ENCODE data around the gene SRSF7. TPM values are rescaled to one million over a fixed set of nuclear protein-coding genes. Genes with fewer than 3 reads are reported as not detected.

The SRSF7 gene
- total and polyA plus RNA-seq, 11 donors, result 28.1 to 101 (median 43.9) TPM

GRCh38 chr2:38776531-38776930, 25.4 kb upstream of the SRSF7 start:
- 88 to 91% (median 90%) methylated on average over 13 of the region's 13 CpGs for WGBS, 4 donors
- Histone ChIP-seq H3K9me3 (no peaks in the 10 kb centered on the region), H3K27ac (no peak overlapping the region), H3K4me3 (no peak overlapping the region), H3K36me3 (peaks cover 0 to 15% (median 9%) of the 10 kb centered on the region in 9 donors), H3K4me1 (peaks cover 0 to 15% (median 7%) of the 10 kb centered on the region in 12 donors), H3K27me3 (no peaks in the 10 kb centered on the region)
- no peak for TF ChIP-seq POLR2A (IDR thresholded peaks at IDR 0.05)
- TF ChIP-seq, protein P1, sequence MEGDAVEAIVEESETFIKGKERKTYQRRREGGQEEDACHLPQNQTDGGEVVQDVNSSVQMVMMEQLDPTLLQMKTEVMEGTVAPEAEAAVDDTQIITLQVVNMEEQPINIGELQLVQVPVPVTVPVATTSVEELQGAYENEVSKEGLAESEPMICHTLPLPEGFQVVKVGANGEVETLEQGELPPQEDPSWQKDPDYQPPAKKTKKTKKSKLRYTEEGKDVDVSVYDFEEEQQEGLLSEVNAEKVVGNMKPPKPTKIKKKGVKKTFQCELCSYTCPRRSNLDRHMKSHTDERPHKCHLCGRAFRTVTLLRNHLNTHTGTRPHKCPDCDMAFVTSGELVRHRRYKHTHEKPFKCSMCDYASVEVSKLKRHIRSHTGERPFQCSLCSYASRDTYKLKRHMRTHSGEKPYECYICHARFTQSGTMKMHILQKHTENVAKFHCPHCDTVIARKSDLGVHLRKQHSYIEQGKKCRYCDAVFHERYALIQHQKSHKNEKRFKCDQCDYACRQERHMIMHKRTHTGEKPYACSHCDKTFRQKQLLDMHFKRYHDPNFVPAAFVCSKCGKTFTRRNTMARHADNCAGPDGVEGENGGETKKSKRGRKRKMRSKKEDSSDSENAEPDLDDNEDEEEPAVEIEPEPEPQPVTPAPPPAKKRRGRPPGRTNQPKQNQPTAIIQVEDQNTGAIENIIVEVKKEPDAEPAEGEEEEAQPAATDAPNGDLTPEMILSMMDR (IDR thresholded peaks at IDR 0.05), result no peak
- intact Hi-C loops (cut with DNase I), result no loop called here
- ATAC-seq, result no peak
- no peak for DNase-seq

DNA sequence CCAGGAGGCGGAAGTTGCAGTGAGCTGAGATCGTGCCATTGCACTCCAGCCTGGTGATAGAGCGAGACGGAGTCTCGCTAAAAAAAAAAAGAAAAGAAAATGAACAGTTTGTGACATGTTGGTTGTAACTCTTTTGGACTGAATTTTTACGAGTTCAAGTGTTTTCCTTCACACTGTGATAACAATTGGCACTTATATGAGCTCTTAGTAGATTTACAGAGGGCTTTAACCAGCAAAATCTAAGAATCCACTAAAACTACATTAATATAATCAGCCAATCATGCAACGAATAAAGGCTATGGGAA, 24.7 kb upstream of the SRSF7 start:
- 82 to 84% (median 83%) methylated on average over 7 of the region's 7 CpGs for WGBS, 4 donors
- H3K4me3 ChIP-seq, result no peak overlapping the region

DNA sequence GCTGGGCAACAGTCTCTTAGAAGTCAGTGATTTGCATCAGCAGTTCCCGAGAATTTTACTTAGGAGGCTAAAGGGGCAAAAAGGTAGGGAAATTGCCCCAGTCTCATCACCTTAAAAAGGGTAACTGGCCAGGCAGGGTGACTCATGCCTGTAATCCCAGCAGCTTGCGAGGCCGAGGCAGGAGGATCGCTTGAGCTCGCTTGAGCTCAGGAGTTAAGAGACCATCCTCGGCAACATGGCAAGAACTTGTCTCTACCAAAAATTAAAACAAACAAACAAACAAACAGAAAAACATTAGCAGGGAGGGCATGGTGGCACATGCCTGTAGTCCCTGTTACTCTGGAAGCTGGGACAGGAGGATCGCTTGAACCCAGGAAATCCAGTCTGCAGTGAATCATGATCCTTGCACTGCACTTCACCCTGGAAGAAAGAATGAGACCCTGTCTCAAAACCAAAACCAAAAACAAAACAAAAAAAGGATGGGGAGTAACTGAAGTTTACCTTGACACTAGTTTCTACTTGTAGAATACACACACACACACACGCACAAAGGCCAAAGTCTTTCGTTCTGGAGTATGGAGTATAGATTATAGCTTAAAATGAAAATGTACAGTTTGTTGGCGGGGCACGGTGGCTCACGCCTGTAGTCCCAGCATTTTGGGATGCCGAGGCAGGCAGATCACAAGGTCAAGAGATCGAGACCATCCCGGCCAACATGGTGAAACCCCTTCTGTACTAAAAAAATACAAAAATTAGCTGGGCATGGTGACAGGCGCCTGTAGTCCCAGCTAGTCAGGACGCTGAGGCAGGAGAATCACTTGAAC, 24.1 kb upstream of the SRSF7 start:
- TF ChIP-seq, protein P1 (IDR thresholded peaks at IDR 0.05), result no peak
- no peak for TF ChIP-seq POLR2A (IDR thresholded peaks at IDR 0.05)
- Histone ChIP-seq H3K9me3 (no peaks in the 10 kb centered on the region), H3K36me3 (peaks cover 0 to 4% (median 0%) of the 10 kb centered on the region in 9 donors), H3K4me1 (peaks cover 0 to 15% (median 7%) of the 10 kb centered on the region in 12 donors), H3K27ac (no peak overlapping the region), H3K27me3 (no peaks in the 10 kb centered on the region), H3K4me3 (no peak overlapping the region)
- DNase-seq (no peak), ATAC-seq (no peak)
- intact Hi-C loops (cut with DNase I), result no loop called here
- 87 to 90% (median 88%) methylated on average over 17 of the region's 17 CpGs for WGBS, 4 donors

More for the DNA sequence above, 24.7 kb upstream of the SRSF7 start:
- ATAC-seq (no peak), DNase-seq (no peak)
- H3K27me3 ChIP-seq, result no peaks in the 10 kb centered on the region
- H3K9me3 ChIP-seq, result no peaks in the 10 kb centered on the region
- peaks cover 0 to 15% (median 7%) of the 10 kb centered on the region in 12 donors for H3K4me1 ChIP-seq
- H3K36me3 ChIP-seq, result peaks cover 0 to 9% (median 2%) of the 10 kb centered on the region in 9 donors
- no peak overlapping the region for H3K27ac ChIP-seq
- intact Hi-C loops (cut with DNase I), result no loop called here
- no peak for TF ChIP-seq POLR2A (IDR thresholded peaks at IDR 0.05)
- TF ChIP-seq, protein P1 (IDR thresholded peaks at IDR 0.05), result no peak

DNA sequence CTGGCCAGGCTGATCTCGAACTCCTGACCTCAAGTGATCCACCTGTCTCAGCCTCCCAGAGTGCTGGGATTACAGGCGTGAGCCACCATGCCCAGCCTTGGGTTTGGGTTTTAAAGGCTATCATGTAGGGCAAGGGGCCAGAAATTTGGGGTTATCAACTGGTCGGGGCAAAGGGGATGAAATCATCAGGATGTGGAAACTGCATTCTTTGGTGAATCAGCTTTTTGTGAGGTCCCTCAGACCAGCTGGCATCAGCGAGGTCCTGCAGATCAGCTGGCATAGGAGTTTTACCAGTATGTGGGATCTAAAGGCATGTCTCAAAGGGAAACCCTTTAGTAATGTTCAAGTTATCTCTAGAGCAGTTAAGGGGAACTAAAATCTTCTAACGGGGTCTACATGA, 20.5 kb upstream of the SRSF7 start:
- no peak for ATAC-seq
- TF ChIP-seq, protein P1 (IDR thresholded peaks at IDR 0.05), result no peak
- TF ChIP-seq POLR2A (IDR thresholded peaks at IDR 0.05), result no peak
- DNase-seq, result no peak
- no peaks in the 10 kb centered on the region for H3K4me1 ChIP-seq
- no peak overlapping the region for H3K27ac ChIP-seq
- no peak overlapping the region for H3K4me3 ChIP-seq
- intact Hi-C loops (cut with DNase I), result no loop called here
- H3K36me3 ChIP-seq, result no peaks in the 10 kb centered on the region
- WGBS, 4 donors, result 66 to 71% (median 69%) methylated on average over 5 of the region's 5 CpGs
- H3K9me3 ChIP-seq, result no peaks in the 10 kb centered on the region
- H3K27me3 ChIP-seq, result no peaks in the 10 kb centered on the region
